ENCODE data around the gene ENAH. TPM values are rescaled to one million over a fixed set of nuclear protein-coding genes. Genes with fewer than 3 reads are reported as not detected.
A peak's percentile ranks its signal among the peaks of the same experiment; 100 is the strongest.

The ENAH gene
- total and polyA plus RNA-seq, 4 donors, result 15.5 to 89.4 (median 48.4) TPM

DNA sequence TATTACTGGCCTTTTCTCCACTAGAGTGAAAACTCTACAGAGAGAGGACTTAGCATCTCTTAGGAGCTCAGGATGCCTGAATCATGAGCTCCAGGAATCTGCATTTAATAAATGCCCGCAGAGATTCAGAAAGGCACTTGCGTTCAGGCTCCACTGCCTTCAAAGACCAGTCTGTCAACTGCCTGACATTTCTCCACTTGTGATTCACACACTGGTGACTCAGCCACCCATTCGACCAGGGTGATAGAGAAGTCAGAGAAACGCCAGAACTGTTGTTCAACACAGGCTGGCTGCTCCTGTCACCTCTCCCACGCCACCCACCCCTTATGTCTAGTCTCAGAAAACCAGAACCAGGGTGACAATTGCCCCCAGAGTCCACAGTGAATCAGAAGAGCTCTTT lies 198.2 kb downstream of the ENAH start:
- Histone ChIP-seq H3K9ac (ENCODE audit: insufficient read depth in 1 of 2, low read length in 2 of 2) (no peak overlapping the region), H3K9me3 (ENCODE audit: control insufficient read depth in 4 of 4, insufficient read depth in 3 of 4, low read length in 3 of 4) (no peaks in the 10 kb centered on the region), H3K4me1 (ENCODE audit: control insufficient read depth in 5 of 5, insufficient read depth in 5 of 5, low read length in 5 of 5) (peaks cover 0 to 4% (median 0%) of the 10 kb centered on the region in 5 donors), H3K4me3 (no peak overlapping the region), H3K27me3 (ENCODE audit: control insufficient read depth in 3 of 3, insufficient read depth in 3 of 3, low read length in 2 of 3) (no peaks in the 10 kb centered on the region), H3K27ac (ENCODE audit: low read depth in 1 of 2, low read length in 1 of 2) (no peak overlapping the region), H3K36me3 (ENCODE audit: control insufficient read depth in 4 of 4, insufficient read depth in 4 of 4, low read length in 4 of 4) (no peaks in the 10 kb centered on the region)
- ATAC-seq (ENCODE audit: insufficient read depth, low FRiP score), result peak; percentile 83
- no peak for DNase-seq
- TF ChIP-seq, protein P1, sequence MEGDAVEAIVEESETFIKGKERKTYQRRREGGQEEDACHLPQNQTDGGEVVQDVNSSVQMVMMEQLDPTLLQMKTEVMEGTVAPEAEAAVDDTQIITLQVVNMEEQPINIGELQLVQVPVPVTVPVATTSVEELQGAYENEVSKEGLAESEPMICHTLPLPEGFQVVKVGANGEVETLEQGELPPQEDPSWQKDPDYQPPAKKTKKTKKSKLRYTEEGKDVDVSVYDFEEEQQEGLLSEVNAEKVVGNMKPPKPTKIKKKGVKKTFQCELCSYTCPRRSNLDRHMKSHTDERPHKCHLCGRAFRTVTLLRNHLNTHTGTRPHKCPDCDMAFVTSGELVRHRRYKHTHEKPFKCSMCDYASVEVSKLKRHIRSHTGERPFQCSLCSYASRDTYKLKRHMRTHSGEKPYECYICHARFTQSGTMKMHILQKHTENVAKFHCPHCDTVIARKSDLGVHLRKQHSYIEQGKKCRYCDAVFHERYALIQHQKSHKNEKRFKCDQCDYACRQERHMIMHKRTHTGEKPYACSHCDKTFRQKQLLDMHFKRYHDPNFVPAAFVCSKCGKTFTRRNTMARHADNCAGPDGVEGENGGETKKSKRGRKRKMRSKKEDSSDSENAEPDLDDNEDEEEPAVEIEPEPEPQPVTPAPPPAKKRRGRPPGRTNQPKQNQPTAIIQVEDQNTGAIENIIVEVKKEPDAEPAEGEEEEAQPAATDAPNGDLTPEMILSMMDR (IDR thresholded peaks at IDR 0.05; ENCODE audit: control extremely low read depth, extremely low read depth), result no peak
- 48 to 52% methylated on average over 5 of the region's 5 CpGs for WGBS, 2 donors

DNA sequence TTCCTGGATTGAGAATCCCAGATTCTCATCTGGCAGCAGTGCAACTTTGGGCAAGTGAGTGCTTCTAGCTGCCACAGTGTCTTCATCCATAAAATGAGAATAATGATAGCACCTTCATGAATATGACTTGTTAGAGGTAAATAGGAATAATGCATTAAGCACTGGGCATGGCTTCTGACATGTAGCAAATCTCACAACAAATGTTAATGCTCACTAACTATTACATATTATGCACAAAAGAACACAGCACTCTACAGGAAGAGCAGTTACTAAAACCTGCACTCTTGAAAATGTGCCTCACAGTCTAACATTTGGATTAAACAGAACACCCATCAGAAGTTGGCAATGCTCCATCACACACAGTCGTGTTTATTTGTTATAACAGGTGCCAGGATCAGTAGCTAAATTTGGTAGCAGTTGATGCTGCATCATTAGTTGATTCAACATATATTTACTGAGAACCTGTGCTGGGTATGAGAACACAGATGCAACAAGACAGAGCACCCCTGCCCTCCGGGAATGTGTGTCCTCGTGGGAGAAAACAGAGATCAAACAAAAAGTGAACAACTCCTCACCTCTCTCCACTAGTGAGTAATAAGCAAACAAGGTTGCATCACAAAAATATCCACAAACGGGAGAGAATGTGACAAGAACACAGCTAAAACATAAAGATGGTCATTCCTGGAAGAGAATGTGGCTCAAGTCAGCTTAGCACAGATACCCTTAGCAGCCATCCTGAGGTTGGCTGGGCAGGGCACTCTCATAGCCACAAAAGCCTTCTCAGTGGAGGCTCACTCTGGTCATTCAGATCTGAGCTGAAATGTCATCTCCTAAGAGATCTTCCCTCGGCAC lies 198.9 kb downstream of the ENAH start:
- H3K9me3 ChIP-seq (ENCODE audit: control insufficient read depth in 4 of 4, insufficient read depth in 3 of 4, low read length in 3 of 4), result no peaks in the 10 kb centered on the region
- no peaks in the 10 kb centered on the region for H3K27me3 ChIP-seq (ENCODE audit: control insufficient read depth in 3 of 3, insufficient read depth in 3 of 3, low read length in 2 of 3)
- peak overlapping the region in 1 of 2 donors; percentile 66 for H3K27ac ChIP-seq (ENCODE audit: low read depth in 1 of 2, low read length in 1 of 2)
- TF ChIP-seq, protein P1 (IDR thresholded peaks at IDR 0.05; ENCODE audit: control extremely low read depth, extremely low read depth), result no peak
- ATAC-seq (ENCODE audit: insufficient read depth, low FRiP score) (no peak), DNase-seq (no peak)
- 41 to 61% methylated on average over 5 of the region's 5 CpGs for WGBS, 2 donors
- no peak overlapping the region for H3K9ac ChIP-seq (ENCODE audit: insufficient read depth in 1 of 2, low read length in 2 of 2)
- H3K36me3 ChIP-seq (ENCODE audit: control insufficient read depth in 4 of 4, insufficient read depth in 4 of 4, low read length in 4 of 4), result no peaks in the 10 kb centered on the region
- H3K4me1 ChIP-seq (ENCODE audit: control insufficient read depth in 5 of 5, insufficient read depth in 5 of 5, low read length in 5 of 5), result peaks cover 0 to 6% (median 0%) of the 10 kb centered on the region in 5 donors
- no peak overlapping the region for H3K4me3 ChIP-seq

DNA sequence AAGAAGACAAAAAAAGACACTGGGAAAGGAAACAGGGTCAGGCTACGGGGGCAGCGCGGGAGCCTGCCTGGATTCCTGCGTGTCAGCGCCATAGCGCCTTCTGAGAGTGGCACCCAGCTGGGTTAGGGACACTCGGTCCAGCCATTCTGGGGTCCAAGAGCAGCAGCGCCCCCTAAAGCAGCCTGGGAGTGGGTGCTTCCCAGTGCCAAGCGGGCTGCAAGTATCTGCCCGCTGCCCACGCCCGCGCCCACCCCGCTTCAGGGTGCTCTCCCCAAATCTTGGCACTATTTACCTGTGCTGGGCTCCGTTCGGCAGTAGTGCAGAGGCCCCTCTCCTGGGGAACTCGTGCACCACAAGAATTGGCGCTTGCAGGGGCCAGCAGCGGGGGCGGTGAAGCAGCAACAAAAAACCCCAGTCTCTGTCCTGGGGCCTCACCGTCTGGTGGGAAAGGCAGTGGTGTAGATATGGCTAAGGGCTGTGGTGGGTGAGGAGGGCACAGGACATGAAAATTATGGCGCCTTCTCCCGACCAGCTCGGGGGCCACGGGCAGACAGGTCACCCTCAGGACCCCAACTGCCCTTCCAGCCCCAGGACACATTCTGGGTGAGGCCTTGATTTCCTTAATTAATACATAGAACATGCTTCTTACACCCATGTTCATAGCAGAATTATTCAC lies 200.9 kb downstream of the ENAH start:
- Histone ChIP-seq H3K9ac (ENCODE audit: insufficient read depth in 1 of 2, low read length in 2 of 2) (no peak overlapping the region), H3K4me3 (no peak overlapping the region), H3K36me3 (ENCODE audit: control insufficient read depth in 4 of 4, insufficient read depth in 4 of 4, low read length in 4 of 4) (no peaks in the 10 kb centered on the region), H3K27ac (ENCODE audit: low read depth in 1 of 2, low read length in 1 of 2) (no peak overlapping the region), H3K27me3 (ENCODE audit: control insufficient read depth in 3 of 3, insufficient read depth in 3 of 3, low read length in 2 of 3) (no peaks in the 10 kb centered on the region), H3K4me1 (ENCODE audit: control insufficient read depth in 5 of 5, insufficient read depth in 5 of 5, low read length in 5 of 5) (peaks cover 0 to 17% (median 7%) of the 10 kb centered on the region in 5 donors), H3K9me3 (ENCODE audit: control insufficient read depth in 4 of 4, insufficient read depth in 3 of 4, low read length in 3 of 4) (no peaks in the 10 kb centered on the region)
- ATAC-seq (ENCODE audit: insufficient read depth, low FRiP score) (no peak), DNase-seq (no peak)
- TF ChIP-seq, protein P1 (IDR thresholded peaks at IDR 0.05; ENCODE audit: control extremely low read depth, extremely low read depth), result no peak
- WGBS, 2 donors, result 91 to 95% methylated on average over 25 of the region's 25 CpGs

All from lung (tissue), 12 donors.